ENCODE measurements around the gene FAM53B. TPM values are rescaled to one million over a fixed set of nuclear protein-coding genes. Genes with fewer than 3 reads are reported as not detected.

FAM53B gene
- polyA plus RNA-seq, 1 donor from 2014 or later, result 48.9 TPM

- H3K4me1 Mint-ChIP-seq, result peaks cover 34 to 52% (median 46%) of the 10 kb centered on the region in 3 donors
- H3K27me3 Mint-ChIP-seq, result no peaks in the 10 kb centered on the region
- peak overlapping the region; percentile 43 to 78 (median 71) for H3K27ac Mint-ChIP-seq
- peaks cover 7% of the 10 kb centered on the region for H3K36me3 Mint-ChIP-seq
- H3K9me3 Mint-ChIP-seq, result no peaks in the 10 kb centered on the region
- peak overlapping the region in 2 of 4 donors; percentile 6 to 55 for H3K4me3 Mint-ChIP-seq
These were observed 63.5 kb downstream of the FAM53B start for GRCh38 chr10:124680675-124681074.

GRCh38 chr10:124679401-124679800, 64.8 kb downstream of the FAM53B start:
- peaks cover 7% of the 10 kb centered on the region for H3K36me3 Mint-ChIP-seq
- H3K27ac Mint-ChIP-seq, result peak overlapping the region in 2 of 3 donors; percentile 53 to 78
- H3K4me1 Mint-ChIP-seq, result peaks cover 34 to 52% (median 39%) of the 10 kb centered on the region in 3 donors
- H3K4me3 Mint-ChIP-seq, result peak overlapping the region in 1 of 4 donors; percentile 12
- no peaks in the 10 kb centered on the region for H3K27me3 Mint-ChIP-seq
- H3K9me3 Mint-ChIP-seq, result no peaks in the 10 kb centered on the region

- Mint-ChIP-seq H3K4me3 (peak overlapping the region in 2 of 4 donors; percentile 37 to 78), H3K36me3 (peaks cover 7% of the 10 kb centered on the region), H3K27me3 (no peaks in the 10 kb centered on the region), H3K9me3 (no peaks in the 10 kb centered on the region), H3K27ac (peak overlapping the region in 2 of 3 donors; percentile 9 to 89), H3K4me1 (peaks cover 29 to 49% (median 32%) of the 10 kb centered on the region in 3 donors)
These were observed 65.5 kb downstream of the FAM53B start for GRCh38 chr10:124678557-124679240.

DNA sequence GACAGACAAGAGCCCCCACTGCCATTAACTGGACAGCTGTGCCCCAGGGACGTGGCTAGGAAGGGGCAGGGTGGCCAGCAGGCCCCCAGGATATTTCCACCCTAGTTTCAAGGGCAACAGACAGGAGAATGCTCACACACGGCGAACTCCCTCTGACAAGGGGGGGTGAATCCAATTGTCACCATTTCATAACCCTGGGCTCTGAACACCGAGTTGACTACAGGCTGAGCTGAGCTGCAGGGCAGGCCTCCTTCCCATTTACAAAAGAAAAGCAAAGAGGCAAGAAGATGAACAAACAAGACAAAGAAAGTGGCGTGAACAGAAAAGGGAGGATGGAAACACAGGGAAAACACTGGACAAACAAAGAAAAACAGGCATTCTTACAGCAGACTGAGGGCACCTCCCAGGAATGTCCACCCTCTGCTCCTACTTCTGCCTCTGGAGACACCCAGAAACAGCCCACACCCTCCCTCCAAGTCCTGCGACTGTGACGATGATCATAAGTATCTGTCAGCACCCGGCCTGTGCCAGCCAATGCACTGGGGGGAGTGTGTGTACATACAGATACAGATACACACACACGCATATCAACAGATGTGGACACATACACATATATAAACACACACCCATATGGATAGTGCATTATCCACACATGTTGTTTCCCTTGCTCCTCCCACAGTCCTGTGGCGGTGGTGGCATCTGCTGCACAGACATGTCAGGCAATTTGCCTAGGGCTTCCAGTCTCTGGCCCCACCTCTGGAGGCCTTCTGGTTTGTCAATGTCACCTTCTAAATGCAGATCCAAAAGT, 66.2 kb downstream of the FAM53B start:
- H3K4me1 Mint-ChIP-seq, result peaks cover 25 to 45% (median 30%) of the 10 kb centered on the region in 3 donors
- peak overlapping the region in 2 of 3 donors; percentile 47 to 89 for H3K27ac Mint-ChIP-seq
- H3K4me3 Mint-ChIP-seq, result peak overlapping the region in 2 of 4 donors; percentile 50 to 78
- no peaks in the 10 kb centered on the region for H3K9me3 Mint-ChIP-seq
- H3K27me3 Mint-ChIP-seq, result no peaks in the 10 kb centered on the region
- peaks cover 7% of the 10 kb centered on the region for H3K36me3 Mint-ChIP-seq

GRCh38 chr10:124677293-124677699, 66.9 kb downstream of the FAM53B start:
- Mint-ChIP-seq H3K9me3 (no peaks in the 10 kb centered on the region), H3K27ac (peak overlapping the region in 2 of 3 donors; percentile 47 to 60), H3K27me3 (no peaks in the 10 kb centered on the region), H3K36me3 (peaks cover 10% of the 10 kb centered on the region), H3K4me1 (peaks cover 27 to 43% (median 32%) of the 10 kb centered on the region in 3 donors), H3K4me3 (peak overlapping the region in 1 of 4 donors; percentile 75)

DNA sequence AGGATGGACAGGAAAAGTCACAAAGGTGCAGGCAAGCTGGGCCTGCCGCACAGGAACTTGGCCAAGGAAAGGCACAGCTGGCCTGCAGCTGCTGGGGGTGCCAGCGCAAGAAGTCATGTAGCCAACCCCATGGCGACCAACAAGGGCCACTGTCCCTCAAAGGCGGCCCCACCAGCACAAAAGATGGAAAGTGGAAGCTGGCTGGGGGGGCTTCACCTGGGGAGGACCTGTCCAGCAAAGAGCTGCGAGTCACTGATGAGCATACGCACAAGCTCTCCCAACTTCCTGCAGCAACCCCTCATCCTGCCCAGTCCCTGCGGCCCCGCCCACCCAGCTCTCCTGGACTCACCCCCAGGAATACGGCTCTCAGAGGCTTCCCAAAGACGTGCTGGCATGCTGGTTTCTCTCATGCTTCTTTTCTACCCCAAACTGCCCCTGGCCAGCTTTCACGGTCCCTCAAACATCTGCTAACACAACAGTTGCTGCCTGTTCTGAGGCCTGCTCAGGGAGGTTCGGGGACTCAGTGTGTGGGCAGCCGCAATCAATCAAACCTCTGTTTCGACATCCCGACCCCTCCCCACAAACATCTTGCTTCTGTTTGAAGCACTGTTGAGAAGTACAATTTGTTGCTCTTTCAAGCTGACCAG, 67.6 kb downstream of the FAM53B start:
- Mint-ChIP-seq H3K4me3 (peak overlapping the region in 1 of 4 donors; percentile 47), H3K4me1 (peaks cover 29 to 46% (median 32%) of the 10 kb centered on the region in 3 donors)

GRCh38 chr10:124675824-124676223, 68.4 kb downstream of the FAM53B start:
- Mint-ChIP-seq H3K27me3 (no peaks in the 10 kb centered on the region), H3K36me3 (peaks cover 9% of the 10 kb centered on the region), H3K4me3 (no peak overlapping the region), H3K9me3 (no peaks in the 10 kb centered on the region), H3K4me1 (peaks cover 29 to 50% (median 37%) of the 10 kb centered on the region in 3 donors), H3K27ac (peak overlapping the region in 2 of 3 donors; percentile 46 to 79)

More for the DNA sequence above, 67.6 kb downstream of the FAM53B start:
- H3K27ac Mint-ChIP-seq, result peak overlapping the region in 1 of 3 donors; percentile 79
- peaks cover 10% of the 10 kb centered on the region for H3K36me3 Mint-ChIP-seq
- no peaks in the 10 kb centered on the region for H3K9me3 Mint-ChIP-seq
- no peaks in the 10 kb centered on the region for H3K27me3 Mint-ChIP-seq

GRCh38 chr10:124675261-124675660, 68.9 kb downstream of the FAM53B start:
- Mint-ChIP-seq H3K9me3 (no peaks in the 10 kb centered on the region), H3K4me3 (no peak overlapping the region), H3K27me3 (no peaks in the 10 kb centered on the region), H3K36me3 (peaks cover 5% of the 10 kb centered on the region), H3K4me1 (peaks cover 23 to 50% (median 34%) of the 10 kb centered on the region in 3 donors), H3K27ac (peak overlapping the region in 2 of 3 donors; percentile 59 to 79)

- Mint-ChIP-seq H3K9me3 (no peaks in the 10 kb centered on the region), H3K27me3 (no peaks in the 10 kb centered on the region), H3K4me1 (peaks cover 22 to 48% (median 30%) of the 10 kb centered on the region in 3 donors), H3K4me3 (no peak overlapping the region), H3K27ac (peak overlapping the region in 2 of 3 donors; percentile 59 to 68), H3K36me3 (peaks cover 5% of the 10 kb centered on the region)
These were observed 69.4 kb downstream of the FAM53B start for GRCh38 chr10:124674768-124675222.

DNA sequence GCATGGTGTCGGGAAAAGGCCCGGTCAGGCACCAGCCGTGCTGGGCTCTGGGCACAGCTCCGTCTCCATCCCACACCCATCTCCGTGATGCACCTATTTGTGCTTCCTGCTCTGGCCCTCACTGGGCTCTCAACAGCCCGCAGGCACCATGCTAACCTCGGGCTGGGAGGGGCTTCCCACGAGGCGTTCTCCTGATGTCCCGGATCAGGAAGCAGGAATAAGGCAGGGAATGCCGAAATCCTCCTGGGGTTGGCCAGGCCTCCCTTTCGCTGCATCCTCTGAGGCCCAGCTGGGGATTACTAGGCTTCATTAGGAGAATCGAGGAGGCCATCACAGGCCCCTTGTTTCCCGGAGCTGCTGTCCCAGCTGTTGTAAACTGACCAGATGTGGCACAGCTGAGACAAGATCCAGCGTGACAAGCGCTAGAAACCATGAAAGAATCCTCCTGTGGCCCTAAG, 72.0 kb downstream of the FAM53B start:
- Mint-ChIP-seq H3K27me3 (no peaks in the 10 kb centered on the region), H3K27ac (peak overlapping the region in 2 of 3 donors; percentile 40 to 63), H3K9me3 (no peaks in the 10 kb centered on the region), H3K4me3 (no peak overlapping the region), H3K4me1 (peaks cover 14 to 42% (median 38%) of the 10 kb centered on the region in 3 donors), H3K36me3 (peaks cover 3% of the 10 kb centered on the region)

- H3K4me1 Mint-ChIP-seq, result peaks cover 14 to 40% (median 38%) of the 10 kb centered on the region in 3 donors
- H3K4me3 Mint-ChIP-seq, result no peak overlapping the region
- H3K27me3 Mint-ChIP-seq, result no peaks in the 10 kb centered on the region
- H3K27ac Mint-ChIP-seq, result peak overlapping the region in 2 of 3 donors; percentile 39 to 97
- peaks cover 3% of the 10 kb centered on the region for H3K36me3 Mint-ChIP-seq
- no peaks in the 10 kb centered on the region for H3K9me3 Mint-ChIP-seq
These were observed 72.6 kb downstream of the FAM53B start for GRCh38 chr10:124671486-124672075.

DNA sequence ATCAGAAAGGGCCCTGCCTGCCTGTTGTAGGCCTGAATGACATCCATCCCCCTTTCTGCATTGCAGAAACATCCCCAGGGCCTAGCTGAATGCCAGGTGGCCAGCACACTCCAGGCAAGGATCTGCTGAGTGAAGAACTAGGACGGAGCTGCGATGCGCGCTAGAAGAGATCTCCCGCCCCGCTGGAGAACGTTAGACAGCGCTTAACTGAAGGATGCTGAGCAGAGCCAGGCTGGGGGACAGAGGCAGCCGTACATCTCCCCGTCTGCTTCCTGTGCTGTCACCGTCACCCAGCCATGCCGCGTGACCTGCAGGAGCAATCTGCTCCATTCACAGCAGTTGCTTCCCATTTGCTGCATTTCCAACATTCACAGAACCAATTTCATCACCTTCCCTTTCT, 73.3 kb downstream of the FAM53B start:
- Mint-ChIP-seq H3K4me3 (peak overlapping the region in 2 of 4 donors; percentile 65 to 72), H3K9me3 (no peaks in the 10 kb centered on the region), H3K27ac (peak overlapping the region; percentile 39 to 97 (median 71)), H3K4me1 (peaks cover 11 to 36% (median 34%) of the 10 kb centered on the region in 3 donors), H3K27me3 (no peaks in the 10 kb centered on the region), H3K36me3 (peaks cover 3% of the 10 kb centered on the region)

- Mint-ChIP-seq H3K36me3 (peaks cover 3% of the 10 kb centered on the region), H3K4me1 (peaks cover 12 to 36% (median 34%) of the 10 kb centered on the region in 3 donors), H3K9me3 (no peaks in the 10 kb centered on the region), H3K27me3 (no peaks in the 10 kb centered on the region), H3K27ac (peak overlapping the region; percentile 67 to 97 (median 71)), H3K4me3 (peak overlapping the region in 1 of 4 donors; percentile 44)
These were observed 74.1 kb downstream of the FAM53B start for GRCh38 chr10:124669824-124670654.
